ENCODE results near the gene FOXP1.

DNA sequence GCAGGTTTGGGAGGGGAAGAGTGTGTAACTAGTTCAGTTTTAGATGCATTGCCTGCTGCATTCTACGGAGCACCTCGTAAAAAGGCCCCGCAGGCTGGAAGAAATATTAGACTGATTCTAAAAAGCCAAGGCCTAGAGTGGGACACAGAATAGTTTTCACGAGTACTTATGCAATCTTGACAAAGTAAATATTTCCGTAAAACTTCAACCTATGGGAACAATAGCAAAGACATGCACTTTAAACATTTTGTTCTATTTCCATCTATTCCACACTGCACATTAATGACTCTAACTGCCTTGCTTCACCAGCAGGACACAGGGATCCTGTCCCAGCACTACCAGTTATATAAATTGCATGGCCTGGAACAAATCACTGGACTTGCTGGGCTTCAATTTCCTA lies 260.0 kb downstream of the FOXP1 start:
- TF ChIP-seq, protein P1, sequence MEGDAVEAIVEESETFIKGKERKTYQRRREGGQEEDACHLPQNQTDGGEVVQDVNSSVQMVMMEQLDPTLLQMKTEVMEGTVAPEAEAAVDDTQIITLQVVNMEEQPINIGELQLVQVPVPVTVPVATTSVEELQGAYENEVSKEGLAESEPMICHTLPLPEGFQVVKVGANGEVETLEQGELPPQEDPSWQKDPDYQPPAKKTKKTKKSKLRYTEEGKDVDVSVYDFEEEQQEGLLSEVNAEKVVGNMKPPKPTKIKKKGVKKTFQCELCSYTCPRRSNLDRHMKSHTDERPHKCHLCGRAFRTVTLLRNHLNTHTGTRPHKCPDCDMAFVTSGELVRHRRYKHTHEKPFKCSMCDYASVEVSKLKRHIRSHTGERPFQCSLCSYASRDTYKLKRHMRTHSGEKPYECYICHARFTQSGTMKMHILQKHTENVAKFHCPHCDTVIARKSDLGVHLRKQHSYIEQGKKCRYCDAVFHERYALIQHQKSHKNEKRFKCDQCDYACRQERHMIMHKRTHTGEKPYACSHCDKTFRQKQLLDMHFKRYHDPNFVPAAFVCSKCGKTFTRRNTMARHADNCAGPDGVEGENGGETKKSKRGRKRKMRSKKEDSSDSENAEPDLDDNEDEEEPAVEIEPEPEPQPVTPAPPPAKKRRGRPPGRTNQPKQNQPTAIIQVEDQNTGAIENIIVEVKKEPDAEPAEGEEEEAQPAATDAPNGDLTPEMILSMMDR (conservative IDR thresholded peaks at IDR 0.05 in 1 of 2, IDR thresholded peaks at IDR 0.05 in 1 of 2; ENCODE audit: low read depth in 1 of 2, low read length in 2 of 2), result no peak
- TF ChIP-seq EZH2 (IDR thresholded peaks at IDR 0.05; ENCODE audit: low read length, missing control alignments), result no peak

All from fibroblast of lung (primary cell).